Activated T-helper 1 cell treated with anti-CD3 and anti-CD28 coated beads, Interleukin-12 subunit alpha, Interleukin-12 subunit beta, Interleukin-2, Interleukin-4 antibody, amounts not matched to agents 30 ng/mL and 10 ng/mL and 1 ng/mL, durations not matched to agents 14 hours and 24 hours and 36 hours (primary cell): ENCODE data around the gene CXADR. TPM values are rescaled to one million over a fixed set of nuclear protein-coding genes. Genes with fewer than 3 reads are reported as not detected.

Experiments
- DNase-seq: peaks from one replicate; pipeline ENCODE4 v3.0.0; 2021; ENCODE audit warnings: low spot score
- H3K27ac Mint-ChIP-seq: one replicate; pipeline ENCODE4 v1.8.0; 2021; ENCODE audit warnings: mild to moderate bottlenecking, mixed read lengths
- H3K27me3 Mint-ChIP-seq: one replicate; pipeline ENCODE4 v1.8.0; 2022; ENCODE audit warnings: mild to moderate bottlenecking, moderate library complexity, mixed read lengths; ENCODE audit not compliant: insufficient read depth
- H3K36me3 Mint-ChIP-seq: one replicate; pipeline ENCODE4 v1.8.0; 2021; ENCODE audit warnings: low read depth, mixed read lengths
- H3K4me1 Mint-ChIP-seq: one replicate; pipeline ENCODE4 v1.8.0; 2021; ENCODE audit warnings: low read depth, mixed read lengths
- H3K4me3 Mint-ChIP-seq: one replicate; pipeline ENCODE4 v1.8.0; 2021; ENCODE audit warnings: mild to moderate bottlenecking, moderate library complexity, mixed read lengths
- H3K9me3 Mint-ChIP-seq: one replicate; pipeline ENCODE4 v1.8.0; 2021; ENCODE audit warnings: mixed read lengths
- intact Hi-C: fragments of 100-400 bp; cut with micrococcal nuclease; formaldehyde crosslinking; loops from one replicate; pipeline ENCODE4 v1.15.1; 2024
- total RNA-seq: library from RNA; stranded (reverse); gene quantifications from 2 replicates; pipeline ENCODE4 v1.2.3, GENCODE V29; 2022

CXADR gene
- total RNA-seq, 1 donor from 2014 or later, result 0.18 TPM

DNA sequence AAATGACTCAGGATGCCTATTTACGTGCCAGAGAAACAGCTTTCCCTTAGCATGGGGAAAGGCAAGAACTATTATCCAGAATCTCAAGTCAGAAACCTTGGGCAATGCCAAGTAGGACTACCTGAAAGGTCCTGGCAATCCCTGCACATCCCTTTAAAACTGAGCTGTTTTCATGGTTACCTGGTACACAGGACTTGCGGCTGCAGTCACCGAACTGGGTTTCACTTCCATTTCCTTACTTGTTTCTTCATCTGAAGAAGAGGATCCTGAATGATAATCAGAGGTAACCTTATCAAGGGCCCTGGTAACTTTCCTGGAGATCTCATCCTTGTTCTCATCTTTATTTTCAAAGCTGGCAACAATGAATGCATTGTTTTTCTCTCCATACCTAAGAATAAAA lies 85.6 kb downstream of the CXADR start:
- Mint-ChIP-seq H3K9me3 (no peaks in the 10 kb centered on the region), H3K36me3 (peaks cover 50% of the 10 kb centered on the region), H3K4me1 (peaks cover 29% of the 10 kb centered on the region), H3K27me3 (no peaks in the 10 kb centered on the region), H3K4me3 (no peak overlapping the region), H3K27ac (peak overlapping the region; percentile 31)
- intact Hi-C loops, result no loop called here
- no peak for DNase-seq

DNA sequence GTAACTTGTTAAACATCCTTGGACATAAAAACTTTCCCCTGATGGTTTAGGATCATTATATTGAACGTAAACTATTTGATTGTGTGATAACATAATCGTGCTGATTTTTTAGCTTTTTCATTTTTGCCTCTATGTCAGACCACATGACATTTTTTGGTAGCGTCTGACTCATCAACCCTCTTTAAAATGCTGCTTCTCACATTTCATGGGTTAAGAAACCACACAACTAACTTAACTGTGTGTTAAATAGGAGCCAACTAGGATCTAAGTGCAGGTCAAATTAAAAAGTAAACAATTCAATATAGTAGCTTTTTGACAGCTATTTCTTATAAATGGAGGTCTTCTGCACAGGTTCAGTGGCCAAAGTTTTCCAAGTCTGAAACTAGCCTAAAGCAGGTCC lies 90.0 kb downstream of the CXADR start:
- H3K27me3 Mint-ChIP-seq, result no peaks in the 10 kb centered on the region
- peaks cover 55% of the 10 kb centered on the region for H3K36me3 Mint-ChIP-seq
- no peak for DNase-seq
- peak overlapping the region; percentile 34 for H3K4me3 Mint-ChIP-seq
- H3K9me3 Mint-ChIP-seq, result no peaks in the 10 kb centered on the region
- H3K27ac Mint-ChIP-seq, result peak overlapping the region; percentile 43
- H3K4me1 Mint-ChIP-seq, result peaks cover 36% of the 10 kb centered on the region
- intact Hi-C loops, result no loop called here

DNA sequence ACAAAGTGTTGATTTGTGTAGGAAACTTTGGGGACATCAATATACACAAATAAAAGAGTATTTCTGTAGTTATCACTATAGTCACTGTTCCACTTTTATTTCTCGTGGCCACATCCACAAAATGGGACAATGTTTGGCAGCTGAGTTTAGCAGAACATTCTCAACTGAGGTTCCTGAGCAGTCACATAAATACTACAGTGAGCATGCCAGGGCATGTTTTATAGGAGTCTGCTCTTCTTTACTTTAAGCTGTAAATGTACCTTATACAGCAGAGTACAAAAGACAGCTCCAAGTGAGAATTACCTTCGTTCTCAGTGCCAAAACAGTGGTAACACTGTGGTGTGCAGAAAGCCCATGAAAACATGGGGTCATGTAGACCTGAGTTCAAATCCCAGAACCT lies 94.8 kb downstream of the CXADR start:
- Mint-ChIP-seq H3K4me1 (peaks cover 66% of the 10 kb centered on the region), H3K9me3 (no peaks in the 10 kb centered on the region), H3K27me3 (no peaks in the 10 kb centered on the region), H3K36me3 (peaks cover 60% of the 10 kb centered on the region), H3K4me3 (peak overlapping the region; percentile 15), H3K27ac (peak overlapping the region; percentile 48)
- intact Hi-C loops, result no loop called here
- no peak for DNase-seq

DNA sequence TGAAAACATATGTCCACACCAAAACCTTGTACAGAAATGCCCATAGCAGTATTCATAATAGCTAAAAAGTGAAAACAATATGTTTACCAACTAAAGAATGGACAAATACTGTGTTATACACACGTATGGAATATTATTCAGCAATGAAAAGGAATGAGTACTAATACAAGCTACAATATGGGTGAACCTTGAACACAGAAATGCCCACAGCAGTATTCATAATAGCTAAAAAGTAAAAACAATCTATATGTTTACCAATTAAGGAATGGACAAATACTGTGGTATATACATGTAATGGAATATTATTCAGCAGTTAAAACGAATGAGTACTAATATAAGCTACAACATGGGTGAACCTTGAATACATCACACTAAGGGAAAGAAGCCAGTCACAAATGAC lies 96.8 kb downstream of the CXADR start:
- Mint-ChIP-seq H3K4me1 (peaks cover 53% of the 10 kb centered on the region), H3K27ac (peak overlapping the region; percentile 67), H3K27me3 (no peaks in the 10 kb centered on the region), H3K4me3 (peak overlapping the region; percentile 88), H3K36me3 (peaks cover 43% of the 10 kb centered on the region), H3K9me3 (no peaks in the 10 kb centered on the region)
- intact Hi-C loops, result loop anchor here (2.0 to 5.0 kb wide), 3 partner anchors 15 to 1877 kb away; no protein-coding TSS in a partner anchor
- DNase-seq, result no peak

DNA sequence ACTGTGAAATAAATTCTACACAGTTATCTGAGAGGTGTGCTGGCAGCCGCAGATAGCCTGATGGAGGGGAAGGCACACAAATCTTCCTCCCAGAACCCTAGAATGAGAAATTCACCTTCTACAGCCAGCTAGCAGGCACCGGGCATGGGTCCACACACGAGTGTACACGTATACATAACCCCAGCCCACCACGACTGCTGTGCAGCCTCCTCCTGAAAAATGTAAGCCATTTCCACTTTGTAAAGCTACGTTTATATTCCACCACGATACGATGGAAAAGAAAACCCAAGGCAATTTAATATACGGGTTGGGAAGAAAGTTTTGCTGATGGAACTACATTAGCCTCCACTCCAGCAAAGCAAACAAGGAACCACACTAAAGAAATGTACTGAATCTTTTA lies 98.1 kb downstream of the CXADR start:
- Mint-ChIP-seq H3K9me3 (no peaks in the 10 kb centered on the region), H3K27me3 (no peaks in the 10 kb centered on the region), H3K4me3 (peak overlapping the region; percentile 88), H3K4me1 (peaks cover 56% of the 10 kb centered on the region), H3K36me3 (peaks cover 37% of the 10 kb centered on the region), H3K27ac (peak overlapping the region; percentile 97)
- no peak for DNase-seq
- intact Hi-C loops, result loop anchor here (1.0 to 5.0 kb wide), 7 partner anchors 16 to 1879 kb away; no protein-coding TSS in a partner anchor

DNA sequence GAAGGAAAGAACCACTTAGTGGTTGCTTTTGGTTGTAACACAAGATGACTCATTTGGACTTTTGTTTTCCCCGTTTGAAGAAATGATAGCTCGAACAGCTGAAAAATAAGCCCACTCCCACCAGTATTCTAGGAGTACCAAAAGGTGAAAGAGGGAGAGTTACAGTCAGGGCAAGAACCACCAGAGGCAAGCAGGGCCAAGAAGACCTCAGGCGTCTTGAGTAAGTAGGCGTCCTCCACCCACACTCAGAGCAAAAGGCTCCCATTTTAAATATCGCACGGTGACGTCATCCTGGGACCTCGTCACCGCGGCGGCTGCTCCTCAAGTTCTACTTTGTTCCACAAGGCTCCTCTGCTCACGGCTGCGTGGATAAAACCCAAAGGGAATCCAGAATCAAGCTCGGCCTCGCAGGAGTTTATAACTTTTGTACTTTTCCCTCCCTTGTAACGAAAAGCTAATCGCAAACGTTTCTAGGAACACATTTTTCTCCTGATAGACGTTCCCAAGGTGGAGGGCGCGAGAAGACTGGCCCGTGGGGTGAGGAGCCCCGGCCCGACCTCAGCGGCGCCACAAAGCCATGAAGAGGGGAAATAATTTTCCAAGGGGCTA lies 98.7 kb downstream of the CXADR start:
- H3K36me3 Mint-ChIP-seq, result peaks cover 37% of the 10 kb centered on the region
- no peaks in the 10 kb centered on the region for H3K9me3 Mint-ChIP-seq
- peak overlapping the region; percentile 88 for H3K4me3 Mint-ChIP-seq
- DNase-seq, result peak; percentile 76
- H3K4me1 Mint-ChIP-seq, result peaks cover 58% of the 10 kb centered on the region
- H3K27me3 Mint-ChIP-seq, result no peaks in the 10 kb centered on the region
- intact Hi-C loops, result loop anchor here (1.0 to 5.0 kb wide), 7 partner anchors 17 to 1879 kb away; no protein-coding TSS in a partner anchor
- peak overlapping the region; percentile 97 for H3K27ac Mint-ChIP-seq

DNA sequence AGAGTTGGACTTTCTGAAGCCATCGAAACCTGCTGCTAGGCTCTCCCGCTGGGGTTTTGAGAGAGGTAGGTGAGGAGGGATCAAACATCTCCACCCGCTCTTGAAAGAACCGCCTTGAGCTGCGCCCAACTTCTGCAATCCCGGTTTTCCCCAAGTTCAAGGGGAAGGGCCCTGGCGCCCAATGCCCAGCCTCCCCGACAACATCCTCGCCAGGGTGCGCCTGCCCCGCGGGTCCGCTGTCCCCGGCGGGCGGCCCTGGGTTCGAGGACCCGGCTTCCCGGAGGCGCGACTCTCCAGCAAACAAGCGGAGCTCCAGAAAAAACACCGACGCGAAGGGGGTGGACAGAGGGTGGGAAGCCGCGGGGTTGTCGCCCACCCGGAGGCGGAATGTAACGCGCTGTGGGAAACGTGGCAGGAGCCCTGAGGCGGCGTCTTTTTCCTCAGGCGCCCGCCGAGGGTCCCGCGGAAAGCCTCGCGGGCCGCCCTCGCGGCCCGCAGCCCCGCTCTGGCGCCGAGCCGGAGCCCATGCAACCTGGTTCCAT lies 99.3 kb downstream of the CXADR start:
- Mint-ChIP-seq H3K27ac (peak overlapping the region; percentile 97), H3K4me1 (peaks cover 62% of the 10 kb centered on the region), H3K36me3 (peaks cover 35% of the 10 kb centered on the region), H3K27me3 (no peaks in the 10 kb centered on the region), H3K9me3 (no peaks in the 10 kb centered on the region), H3K4me3 (peak overlapping the region; percentile 88)
- intact Hi-C loops, result loop anchor here (5.0 kb wide), 2 partner anchors 65 to 1880 kb away; no protein-coding TSS in a partner anchor
- DNase-seq, result peak; percentile 7

GRCh38 chr21:17612565-17613241 lies 99.9 kb downstream of the CXADR start, which contains the start of gene BTG3:
TSS of gene BTG3 (minus strand) at chr21:17612901. CDS start at chr21:17609144, 3,757 bp downstream.
- no peaks in the 10 kb centered on the region for H3K9me3 Mint-ChIP-seq
- peak within 1 kb of the TSS; percentile 88 for H3K4me3 Mint-ChIP-seq
- H3K27me3 Mint-ChIP-seq, result no peaks in the 10 kb centered on the region
- peaks cover 30% of the 10 kb centered on the region for H3K36me3 Mint-ChIP-seq
- H3K27ac Mint-ChIP-seq, result peak within 1 kb of the TSS; percentile 97
- peak; percentile 82 for DNase-seq
- intact Hi-C loops, result loop anchor here (5.0 kb wide), 2 partner anchors 65 to 1880 kb away; no protein-coding TSS in a partner anchor
- peaks cover 56% of the 10 kb centered on the region for H3K4me1 Mint-ChIP-seq

DNA sequence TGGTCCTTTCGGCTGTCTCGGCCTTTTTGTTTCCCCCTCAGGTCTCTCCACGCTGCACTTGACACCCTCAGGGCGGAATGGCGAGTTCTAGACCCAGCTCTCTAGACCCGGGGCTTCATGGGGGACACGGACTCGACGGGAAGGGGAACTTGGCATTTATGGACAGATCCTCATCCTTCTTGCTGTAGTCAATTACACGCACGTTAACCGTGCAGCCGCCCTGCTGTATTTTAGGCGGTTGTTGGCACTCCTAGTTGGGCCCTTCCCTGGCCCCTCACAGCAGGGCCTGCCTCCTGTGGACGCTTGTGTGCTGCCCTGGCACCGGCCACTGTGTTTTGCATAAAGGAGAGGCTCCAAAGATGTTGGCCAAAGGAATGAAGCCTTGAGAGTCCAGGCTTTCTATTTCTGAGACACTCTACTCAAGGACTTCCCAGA lies 100.4 kb downstream of the CXADR start:
- H3K27ac Mint-ChIP-seq, result peak overlapping the region; percentile 79
- no peaks in the 10 kb centered on the region for H3K9me3 Mint-ChIP-seq
- H3K4me1 Mint-ChIP-seq, result peaks cover 50% of the 10 kb centered on the region
- peak overlapping the region; percentile 79 for H3K4me3 Mint-ChIP-seq
- no peaks in the 10 kb centered on the region for H3K27me3 Mint-ChIP-seq
- no peak for DNase-seq
- intact Hi-C loops, result loop anchor here (5.0 kb wide), 2 partner anchors 64 to 1881 kb away; no protein-coding TSS in a partner anchor
- peaks cover 25% of the 10 kb centered on the region for H3K36me3 Mint-ChIP-seq

DNA sequence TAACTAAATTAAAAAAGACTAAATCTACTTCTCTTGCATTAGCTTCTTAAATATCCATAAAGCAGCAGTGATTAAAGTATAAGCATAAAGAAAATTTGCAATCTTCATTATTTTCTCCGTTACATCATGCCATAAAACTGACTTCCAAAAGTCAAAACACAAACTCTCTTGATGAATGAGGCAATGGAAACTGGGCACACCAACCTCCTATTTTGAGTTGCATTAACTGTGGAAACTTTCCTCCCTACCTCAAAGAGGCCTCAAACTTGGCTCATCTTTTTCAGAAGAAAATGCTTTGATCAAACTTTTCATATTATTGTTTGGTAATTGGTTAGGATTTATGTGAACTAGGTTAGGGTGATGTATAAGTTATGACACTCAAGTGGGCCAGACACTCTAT lies 104.0 kb downstream of the CXADR start:
- no peak overlapping the region for H3K27ac Mint-ChIP-seq
- no peaks in the 10 kb centered on the region for H3K9me3 Mint-ChIP-seq
- peaks cover 7% of the 10 kb centered on the region for H3K27me3 Mint-ChIP-seq
- no peak for DNase-seq
- peaks cover 17% of the 10 kb centered on the region for H3K4me1 Mint-ChIP-seq
- H3K4me3 Mint-ChIP-seq, result no peak overlapping the region
- peaks cover 2% of the 10 kb centered on the region for H3K36me3 Mint-ChIP-seq
- intact Hi-C loops, result no loop called here

DNA sequence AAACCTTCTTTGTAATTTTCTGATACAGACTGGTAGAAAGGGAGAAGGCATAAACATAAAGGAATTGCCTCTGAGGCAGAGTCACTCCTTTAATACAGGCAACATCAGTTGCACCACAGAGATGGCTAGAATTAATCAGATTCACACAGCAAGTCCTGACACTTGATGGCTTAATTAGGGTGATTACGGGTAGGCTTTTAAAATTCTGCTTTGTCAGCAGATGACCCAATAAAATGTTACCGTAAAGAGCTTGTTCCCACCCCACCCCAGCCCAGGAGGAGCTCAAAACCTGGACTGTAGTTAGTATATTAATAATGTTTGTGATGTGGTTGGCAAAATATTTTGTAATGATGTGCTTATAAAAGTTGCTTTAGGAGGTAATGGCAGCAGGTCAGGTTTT lies 109.2 kb downstream of the CXADR start:
- H3K4me1 Mint-ChIP-seq, result peaks cover 1% of the 10 kb centered on the region
- H3K9me3 Mint-ChIP-seq, result no peaks in the 10 kb centered on the region
- no peak overlapping the region for H3K27ac Mint-ChIP-seq
- H3K4me3 Mint-ChIP-seq, result no peak overlapping the region
- H3K27me3 Mint-ChIP-seq, result peaks cover 22% of the 10 kb centered on the region
- no peaks in the 10 kb centered on the region for H3K36me3 Mint-ChIP-seq
- intact Hi-C loops, result no loop called here
- no peak for DNase-seq

- peaks cover 2% of the 10 kb centered on the region for H3K27me3 Mint-ChIP-seq
- no peaks in the 10 kb centered on the region for H3K9me3 Mint-ChIP-seq
- DNase-seq, result no peak
- H3K27ac Mint-ChIP-seq, result no peak overlapping the region
- H3K4me3 Mint-ChIP-seq, result no peak overlapping the region
- no peaks in the 10 kb centered on the region for H3K36me3 Mint-ChIP-seq
- intact Hi-C loops, result no loop called here
- H3K4me1 Mint-ChIP-seq, result no peaks in the 10 kb centered on the region
Observed at GRCh38 chr21:17631195-17631594, 118.4 kb downstream of the CXADR start.

DNA sequence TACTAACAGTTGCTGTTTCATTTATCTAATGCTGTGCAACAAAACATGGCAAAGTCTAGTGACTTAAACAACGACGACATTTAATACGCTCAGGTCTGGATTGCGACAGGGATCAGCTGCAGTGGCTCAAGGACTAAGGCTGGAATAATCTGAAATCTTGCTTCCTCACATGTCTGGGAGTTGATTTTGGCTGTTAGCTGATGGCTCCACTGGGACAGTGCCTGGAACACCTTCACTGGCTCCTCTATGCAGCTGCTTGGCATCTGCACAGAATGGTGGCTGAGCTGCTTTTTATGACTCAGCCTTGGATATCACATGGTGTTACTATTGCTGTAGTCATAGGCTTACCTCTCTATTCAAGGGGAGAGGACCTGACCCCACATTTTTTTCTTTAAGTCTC lies 123.9 kb downstream of the CXADR start:
- Mint-ChIP-seq H3K4me1 (no peaks in the 10 kb centered on the region), H3K27ac (no peak overlapping the region), H3K36me3 (no peaks in the 10 kb centered on the region), H3K9me3 (no peaks in the 10 kb centered on the region), H3K27me3 (no peaks in the 10 kb centered on the region), H3K4me3 (no peak overlapping the region)
- intact Hi-C loops, result no loop called here
- no peak for DNase-seq
